H9 (cell line): ENCODE measurements around the gene SWI5. TPM values are rescaled to one million over a fixed set of nuclear protein-coding genes. Genes with fewer than 3 reads are reported as not detected.

Source experiments
- DNase-seq: peaks from one replicate; pipeline ENCODE4 v3.0.0-alpha.2; 2017
- H2AFZ ChIP-seq: one replicate; pipeline ENCODE4 v1.6.1; 2013; ENCODE audit warnings: mild to moderate bottlenecking, low read length, control low read depth, moderate library complexity
- H2AK5ac ChIP-seq: 2 replicates; pipeline ENCODE4 v1.6.1; 2013; ENCODE audit warnings: low read length, control low read depth, mixed read lengths; ENCODE audit not compliant: insufficient read length
- H2BK120ac ChIP-seq: one replicate; pipeline ENCODE4 v1.6.1; 2013; ENCODE audit warnings: low read depth, mild to moderate bottlenecking, low read length, control low read depth, inconsistent platforms; ENCODE audit not compliant: poor library complexity, severe bottlenecking
- H2BK12ac ChIP-seq: 2 replicates; pipeline ENCODE4 v1.6.1; 2013; ENCODE audit warnings: low read length, control low read depth, mixed read lengths, low read depth; ENCODE audit not compliant: insufficient read length
- H2BK15ac ChIP-seq: 2 replicates; pipeline ENCODE4 v1.6.1; 2013; ENCODE audit warnings: low read depth, low read length, control low read depth
- H2BK20ac ChIP-seq: one replicate; pipeline ENCODE4 v1.6.1; 2013; ENCODE audit warnings: low read depth, mild to moderate bottlenecking, low read length, control low read depth, inconsistent platforms; ENCODE audit not compliant: poor library complexity, severe bottlenecking
- H2BK5ac ChIP-seq: 2 replicates; pipeline ENCODE4 v1.6.1; 2013; ENCODE audit warnings: low read length, control low read depth, mixed read lengths; ENCODE audit not compliant: insufficient read length
- H3K14ac ChIP-seq: 2 replicates; pipeline ENCODE4 v1.6.1; 2013; ENCODE audit warnings: low read length, control low read depth; ENCODE audit not compliant: insufficient read depth
- H3K18ac ChIP-seq: 2 replicates; pipeline ENCODE4 v1.6.1; 2013; ENCODE audit warnings: low read depth, mild to moderate bottlenecking, mixed read lengths, low read length, control low read depth; ENCODE audit not compliant: insufficient read length
- H3K23ac ChIP-seq: 2 replicates; pipeline ENCODE4 v1.6.1; 2013; ENCODE audit warnings: low read length, control low read depth, mixed read lengths, low read depth; ENCODE audit not compliant: insufficient read length
- H3K23me2 ChIP-seq: 2 replicates; pipeline ENCODE4 v1.6.1; 2013; ENCODE audit warnings: low read depth, mild to moderate bottlenecking, mixed read lengths, low read length, control low read depth; ENCODE audit not compliant: insufficient read length, poor library complexity, severe bottlenecking
- H3K27ac ChIP-seq: 2 replicates; pipeline ENCODE4 v1.5.1; 2013; ENCODE audit warnings: low read length, control low read depth, mixed read lengths, low read depth; ENCODE audit not compliant: insufficient read length
- H3K27me3 ChIP-seq: 2 replicates; pipeline ENCODE4 v1.6.1; 2013; ENCODE audit warnings: low read length, control low read depth, inconsistent platforms; ENCODE audit not compliant: insufficient read depth
- H3K4ac ChIP-seq: 2 replicates; pipeline ENCODE4 v1.6.1; 2013; ENCODE audit warnings: low read depth, mild to moderate bottlenecking, control low read depth, inconsistent platforms, low read length, moderate library complexity
- H3K4me1 ChIP-seq: 2 replicates; pipeline ENCODE4 v1.6.1; 2013; ENCODE audit warnings: low read length, control low read depth, inconsistent platforms; ENCODE audit not compliant: insufficient read depth
- H3K4me2 ChIP-seq: 2 replicates; pipeline ENCODE4 v1.6.1; 2013; ENCODE audit warnings: low read length, control low read depth, mixed read lengths; ENCODE audit not compliant: insufficient read length, insufficient read depth
- H3K56ac ChIP-seq: 2 replicates; pipeline ENCODE4 v1.6.1; 2013; ENCODE audit warnings: low read depth, mild to moderate bottlenecking, mixed read lengths, low read length, control low read depth; ENCODE audit not compliant: insufficient read length
- H3K79me1 ChIP-seq: 2 replicates; pipeline ENCODE4 v1.6.1; 2013; ENCODE audit warnings: low read depth, mild to moderate bottlenecking, moderate library complexity, low read length, control low read depth, inconsistent platforms; ENCODE audit not compliant: insufficient read depth, poor library complexity, severe bottlenecking
- H3K79me2 ChIP-seq: 2 replicates; pipeline ENCODE4 v1.6.1; 2013; ENCODE audit warnings: low read length, control low read depth, inconsistent platforms; ENCODE audit not compliant: insufficient read depth
- H3K9ac ChIP-seq: 2 replicates; pipeline ENCODE4 v1.6.1; 2013; ENCODE audit warnings: low read length, control low read depth, mixed read lengths; ENCODE audit not compliant: insufficient read length; ENCODE audit errors: extremely low read depth
- H3K9me3 ChIP-seq: one replicate; pipeline ENCODE4 v1.6.1; 2013; ENCODE audit warnings: low read depth, low read length, inconsistent platforms; ENCODE audit not compliant: control insufficient read depth
- H3T11ph ChIP-seq: one replicate; pipeline ENCODE4 v1.6.1; 2013; ENCODE audit warnings: mild to moderate bottlenecking, low read length, control low read depth, inconsistent platforms
- H4K20me1 ChIP-seq: one replicate; pipeline ENCODE4 v1.6.1; 2013; ENCODE audit not compliant: control insufficient read depth, insufficient read length, insufficient read depth
- H4K5ac ChIP-seq: 2 replicates; pipeline ENCODE4 v1.6.1; 2013; ENCODE audit warnings: low read depth, mild to moderate bottlenecking, mixed read lengths, low read length, control low read depth; ENCODE audit not compliant: insufficient read length
- H4K8ac ChIP-seq: replicated peaks from 2 replicates; pipeline ENCODE4 v1.6.1; 2013; ENCODE audit warnings: low read length, control low read depth, mixed read lengths, low read depth; ENCODE audit not compliant: insufficient read length
- H4K91ac ChIP-seq: 2 replicates; pipeline ENCODE4 v1.6.1; 2013; ENCODE audit warnings: low read depth, mild to moderate bottlenecking, moderate library complexity, mixed read lengths, low read length, control low read depth; ENCODE audit not compliant: insufficient read length
- H3K27ac Mint-ChIP-seq, 3 experiments: 2 replicates in 2 of 3; 3 replicates in 1 of 3; pipeline ENCODE4 v1.8.0; 2020 to 2021; ENCODE audit warnings: mixed read lengths in 3 of 3, mild to moderate bottlenecking in 1 of 3, moderate library complexity in 1 of 3
- H3K27me3 Mint-ChIP-seq: 2 replicates; pipeline ENCODE4 v1.8.0; 2021; ENCODE audit warnings: low read depth, mild to moderate bottlenecking, moderate library complexity, mixed read lengths
- H3K36me3 Mint-ChIP-seq, 3 experiments: 2 replicates in 2 of 3; 3 replicates in 1 of 3; pipeline ENCODE4 v1.8.0; 2020 to 2021; ENCODE audit warnings: low read depth in 3 of 3, mixed read lengths in 3 of 3; ENCODE audit not compliant: insufficient read depth in 1 of 3
- H3K4me1 Mint-ChIP-seq, 2 experiments: 2 replicates each; pipeline ENCODE4 v1.8.0; 2020; ENCODE audit warnings: mixed read lengths in 2 of 2
- H3K4me3 Mint-ChIP-seq, 2 experiments: 2 replicates in 1 of 2; 3 replicates in 1 of 2; pipeline ENCODE4 v1.8.0; 2020 to 2021; ENCODE audit warnings: mild to moderate bottlenecking in 2 of 2, mixed read lengths in 2 of 2, moderate library complexity in 1 of 2
- H3K9me3 Mint-ChIP-seq, 2 experiments: 2 replicates in 1 of 2; 3 replicates in 1 of 2; pipeline ENCODE4 v1.8.0; 2020; ENCODE audit warnings: mild to moderate bottlenecking in 2 of 2, mixed read lengths in 2 of 2, moderate library complexity in 1 of 2
- CTCF ChIP-seq: fragments of 200-600 bp; sonication (generic); conservative IDR thresholded peaks from 3 replicates; pipeline ENCODE4 v1.8.0; 2021; ENCODE audit warnings: antibody characterized with exemption, mild to moderate bottlenecking
- WGBS: extraction: QIAGEN DNeasy Blood & Tissue Kit; methylation state at CpG from one replicate; pipeline ENCODE4 v1.1.7; 2013; ENCODE audit warnings: missing lambda C conversion rate, low lambda C conversion rate, mixed read lengths; ENCODE audit not compliant: insufficient read length; ENCODE audit errors: extremely low coverage; 5-methylcytosine and 5-hydroxymethylcytosine counted together
- total RNA-seq: library from RNA; stranded (reverse); gene quantifications from 2 replicates; pipeline ENCODE4 v1.2.1, GENCODE V29; 2021

Gene SWI5
- total RNA-seq, 1 experiment from 2014 or later: 25.6 TPM

- no peak overlapping the region for H2BK15ac ChIP-seq
- H3K14ac ChIP-seq: no peak overlapping the region
- H2BK120ac ChIP-seq: no peak overlapping the region
- no peak overlapping the region for H2BK12ac ChIP-seq
- no peak overlapping the region for H2BK20ac ChIP-seq
- peaks cover 6 to 12% of the 10 kb centered on the region in 2 experiments for H3K4me1 Mint-ChIP-seq
- H3K4me2 ChIP-seq: peak overlapping the region; percentile 47
- H3K9ac ChIP-seq: peak overlapping the region; percentile 90
- no peak overlapping the region for H3K18ac ChIP-seq
- no peaks in the 10 kb centered on the region for H4K20me1 ChIP-seq
- no peak overlapping the region for H2AK5ac ChIP-seq
- no peak overlapping the region for H2AFZ ChIP-seq
- no peak overlapping the region for H3T11ph ChIP-seq
- H4K5ac ChIP-seq: no peak overlapping the region
- H3K27me3 ChIP-seq: no peaks in the 10 kb centered on the region
- H3K4me3 Mint-ChIP-seq: peak overlapping the region; percentile 98 to 99
- H3K23ac ChIP-seq: no peak overlapping the region
- peaks cover 7% of the 10 kb centered on the region for H3K23me2 ChIP-seq
- no peaks in the 10 kb centered on the region; a peak in 1 of 5 replicates for H3K9me3 Mint-ChIP-seq
- no peak overlapping the region for H4K8ac ChIP-seq
- no peaks in the 10 kb centered on the region for H3K27me3 Mint-ChIP-seq
- WGBS: no CpG with 5 or more reads among the region's 16 CpGs
- DNase-seq: no peak
- H3K9me3 ChIP-seq: no peaks in the 10 kb centered on the region
- peaks cover 3% of the 10 kb centered on the region for H3K79me1 ChIP-seq
- H4K91ac ChIP-seq: no peak overlapping the region
- peak overlapping the region in 1 of 3 experiments; percentile 75; a peak in 1 of 7 replicates for H3K27ac Mint-ChIP-seq
- no peak overlapping the region for H3K27ac ChIP-seq
- H3K79me2 ChIP-seq: peaks cover 2% of the 10 kb centered on the region; the same call in 1 of the 2 replicates
- H3K4ac ChIP-seq: no peak overlapping the region
- no peak for TF ChIP-seq CTCF
- H3K36me3 Mint-ChIP-seq: peaks cover 0 to 26% (median 12%) of the 10 kb centered on the region in 3 experiments; a peak in 6 of 7 replicates
- no peak overlapping the region for H3K56ac ChIP-seq
- no peaks in the 10 kb centered on the region for H3K4me1 ChIP-seq
- H2BK5ac ChIP-seq: no peak overlapping the region
Observed at GRCh38 chr9:128323212-128323730, 47.2 kb downstream of the SWI5 start.
